Keratinocyte (primary cell): Measurements from ENCODE around the gene VIPR2. TPM values are rescaled to one million over a fixed set of nuclear protein-coding genes. Genes with fewer than 3 reads are reported as not detected.
"Not testable (repeated sequence)": the region's sequence is repeated elsewhere in the genome, so short reads cannot be mapped to it uniquely, and the experiment has no call there.

Source experiments
- DNase-seq: peaks from one replicate; pipeline ENCODE4 v3.0.0-alpha.2; 2011; ENCODE audit warnings: low read depth, missing footprints, low spot score
- FAIRE-seq: peaks from 2 replicates; lab custom pipeline; 2011; peaks lifted over from hg19 to GRCh38; lab: Jason Lieb, UNC
- H2AFZ ChIP-seq: 2 replicates; pipeline ENCODE4 v1.6.0; 2012; ENCODE audit warnings: low read length, control low read depth, inconsistent platforms; ENCODE audit not compliant: control insufficient read depth
- H3K27ac ChIP-seq: 2 replicates; pipeline ENCODE4 v1.5.1; 2011; ENCODE audit warnings: low read length; ENCODE audit not compliant: control insufficient read depth, insufficient read depth
- H3K27me3 ChIP-seq: 3 replicates; pipeline ENCODE4 v1.6.0; 2011; ENCODE audit warnings: low read length; ENCODE audit not compliant: control insufficient read depth, insufficient read depth; ENCODE audit errors: extremely low read depth
- H3K36me3 ChIP-seq, 2 experiments: 2 replicates in 1 of 2; 3 replicates in 1 of 2; pipeline ENCODE4 v1.5.1; 2011; ENCODE audit warnings: low read length in 2 of 2, mild to moderate bottlenecking in 1 of 2; ENCODE audit not compliant: control insufficient read depth in 2 of 2, insufficient read depth in 2 of 2; ENCODE audit errors: extremely low read depth in 1 of 2
- H3K4me1 ChIP-seq: 3 replicates; pipeline ENCODE4 v1.5.1; 2011; ENCODE audit warnings: low read length; ENCODE audit not compliant: control insufficient read depth, insufficient read depth; ENCODE audit errors: extremely low read depth
- H3K4me2 ChIP-seq: 3 replicates; pipeline ENCODE4 v1.6.0; 2011; ENCODE audit warnings: low read depth, low read length; ENCODE audit not compliant: control insufficient read depth, insufficient read depth; ENCODE audit errors: extremely low read depth
- H3K4me3 ChIP-seq, 3 experiments: fragments of 200-600 bp in 1 of 3; sonication (generic) in 1 of 3; 2 replicates in 2 of 3; 3 replicates in 1 of 3; pipeline ENCODE4 v1.5.1; 2011 to 2016; ENCODE audit warnings: low read length in 3 of 3, mild to moderate bottlenecking in 3 of 3, control low read depth in 2 of 3, inconsistent platforms in 1 of 3, low read depth in 1 of 3, mixed read lengths in 1 of 3, mixed run types in 1 of 3, moderate library complexity in 1 of 3; ENCODE audit not compliant: control insufficient read depth in 2 of 3, insufficient read depth in 2 of 3; ENCODE audit errors: extremely low read depth in 1 of 3
- H3K79me2 ChIP-seq: 2 replicates; pipeline ENCODE4 v1.6.0; 2012; ENCODE audit warnings: low read length; ENCODE audit not compliant: control insufficient read depth, insufficient read depth
- H3K9ac ChIP-seq: 3 replicates; pipeline ENCODE4 v1.6.0; 2011; ENCODE audit warnings: low read length; ENCODE audit not compliant: control insufficient read depth, insufficient read depth; ENCODE audit errors: extremely low read depth
- H3K9me1 ChIP-seq: 3 replicates; pipeline ENCODE4 v1.6.0; 2011; ENCODE audit warnings: low read length; ENCODE audit not compliant: control insufficient read depth, insufficient read depth; ENCODE audit errors: extremely low read depth
- H3K9me3 ChIP-seq: 2 replicates; pipeline ENCODE4 v1.5.1; 2012; ENCODE audit warnings: low read depth, low read length; ENCODE audit not compliant: control insufficient read depth
- H4K20me1 ChIP-seq: 3 replicates; pipeline ENCODE4 v1.6.0; 2011; ENCODE audit warnings: low read length; ENCODE audit not compliant: control insufficient read depth, insufficient read depth; ENCODE audit errors: extremely low read depth
- EZH2 ChIP-seq: IDR thresholded peaks from one replicate; pipeline ENCODE4 v1.6.1; 2012; ENCODE audit warnings: inconsistent platforms, mild to moderate bottlenecking, low read length, moderate library complexity
- dilution Hi-C: fragments of 300-500 bp; cut with MboI; formaldehyde crosslinking; loops from one replicate; pipeline ENCODE4 v1.7.0; 2020; ENCODE audit warnings: low sequenced_read_pairs; ENCODE audit not compliant: extremely low pct_ligation_motif_present
- polyA plus RNA-seq, 5 experiments: library from polyadenylated mRNA; depleted of rRNA in 3 of 5; stranded (reverse) in 3 of 5; stranded (forward) in 1 of 5; unstranded in 1 of 5; fragments of >200 nt; gene quantifications; 1 replicate in 1 of 5; 2 replicates in 3 of 5; 3 replicates in 1 of 5; pipeline versions ENCODE4 v1.2.1 to v1.2.3, GENCODE V29; 2011 to 2012; ENCODE audit warnings: missing spikeins in 2 of 5, low read depth in 1 of 5, low replicate concordance in 1 of 5
- TF ChIP-seq, protein P1 (sequence below), 3 experiments: IDR thresholded peaks in 1 of 3; conservative IDR thresholded peaks in 1 of 3; optimal IDR thresholded peaks in 1 of 3; 2 replicates in 2 of 3; 3 replicates in 1 of 3; pipeline versions ENCODE3 to v1.5.1; 2011; ENCODE audit warnings: low read length in 3 of 3, mild to moderate bottlenecking in 3 of 3, moderate library complexity in 2 of 3, control low read depth in 1 of 3, inconsistent platforms in 1 of 3; ENCODE audit not compliant: insufficient read depth in 2 of 3; ENCODE audit errors: extremely low read depth in 1 of 3

The VIPR2 gene
- polyA plus RNA-seq, 1 donor (not counting 4 experiments of a cell fraction or from before 2014, with no cell fraction given): not detected

- Histone ChIP-seq H3K4me2 (no peak overlapping the region), H3K9ac (no peak overlapping the region), H3K79me2 (no peaks in the 10 kb centered on the region), H3K9me1 (no peaks in the 10 kb centered on the region), H2AFZ (no peak overlapping the region), H3K36me3 (no peaks in the 10 kb centered on the region), H3K4me1 (no peaks in the 10 kb centered on the region), H3K27me3 (no peaks in the 10 kb centered on the region), H3K4me3 (no peak overlapping the region), H3K27ac (no peak overlapping the region), H4K20me1 (no peaks in the 10 kb centered on the region), H3K9me3 (peaks cover 11% of the 10 kb centered on the region)
- dilution Hi-C loops: no loop called here
- TF ChIP-seq EZH2: no peak
- TF ChIP-seq, protein P1, sequence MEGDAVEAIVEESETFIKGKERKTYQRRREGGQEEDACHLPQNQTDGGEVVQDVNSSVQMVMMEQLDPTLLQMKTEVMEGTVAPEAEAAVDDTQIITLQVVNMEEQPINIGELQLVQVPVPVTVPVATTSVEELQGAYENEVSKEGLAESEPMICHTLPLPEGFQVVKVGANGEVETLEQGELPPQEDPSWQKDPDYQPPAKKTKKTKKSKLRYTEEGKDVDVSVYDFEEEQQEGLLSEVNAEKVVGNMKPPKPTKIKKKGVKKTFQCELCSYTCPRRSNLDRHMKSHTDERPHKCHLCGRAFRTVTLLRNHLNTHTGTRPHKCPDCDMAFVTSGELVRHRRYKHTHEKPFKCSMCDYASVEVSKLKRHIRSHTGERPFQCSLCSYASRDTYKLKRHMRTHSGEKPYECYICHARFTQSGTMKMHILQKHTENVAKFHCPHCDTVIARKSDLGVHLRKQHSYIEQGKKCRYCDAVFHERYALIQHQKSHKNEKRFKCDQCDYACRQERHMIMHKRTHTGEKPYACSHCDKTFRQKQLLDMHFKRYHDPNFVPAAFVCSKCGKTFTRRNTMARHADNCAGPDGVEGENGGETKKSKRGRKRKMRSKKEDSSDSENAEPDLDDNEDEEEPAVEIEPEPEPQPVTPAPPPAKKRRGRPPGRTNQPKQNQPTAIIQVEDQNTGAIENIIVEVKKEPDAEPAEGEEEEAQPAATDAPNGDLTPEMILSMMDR (optimal IDR thresholded peaks at IDR 0.05 in 1 of 3, IDR thresholded peaks at IDR 0.05 in 1 of 3, conservative IDR thresholded peaks at IDR 0.05 in 1 of 3; ENCODE audit: extremely low read depth in 1 of 3, insufficient read depth in 2 of 3, low read length in 3 of 3): no peak
- FAIRE-seq (no peak), DNase-seq (no peak)
Measured at GRCh38 chr7:159083698-159084068, 61.0 kb downstream of the VIPR2 start.

DNA sequence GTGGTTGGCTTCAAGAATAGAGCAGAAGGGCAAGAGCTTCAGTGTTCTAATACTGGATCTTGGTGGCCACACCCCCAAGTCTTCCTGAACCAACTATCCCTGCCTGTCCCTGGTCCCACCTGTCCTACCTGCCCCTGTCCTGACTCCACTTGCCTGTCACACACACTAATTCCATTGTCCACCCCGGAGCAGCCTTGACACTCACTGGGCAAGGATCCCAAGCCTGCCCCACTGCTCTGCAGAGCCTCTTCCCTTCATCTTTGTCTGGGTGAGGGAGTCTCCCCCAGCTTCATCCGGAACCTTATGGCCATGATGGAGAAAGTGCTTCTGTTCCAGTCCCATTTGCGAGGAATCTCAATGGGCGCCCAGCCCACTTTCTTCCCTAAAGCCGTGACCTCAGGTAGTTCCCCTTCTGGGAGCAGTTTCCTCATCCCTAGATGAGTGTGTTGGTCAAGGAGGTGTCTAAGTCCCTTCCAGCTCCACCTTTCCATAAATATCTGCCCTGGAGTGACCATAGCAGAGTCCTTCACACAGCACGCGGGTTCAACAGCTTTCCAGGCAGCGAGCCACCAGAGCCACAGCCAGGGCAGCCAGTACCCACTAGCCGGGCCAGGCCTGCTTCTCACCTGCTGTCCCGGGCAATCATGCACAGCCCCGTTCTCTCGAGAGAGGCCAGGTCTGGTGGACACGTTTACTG, 61.5 kb downstream of the VIPR2 start:
- H3K79me2 ChIP-seq: no peaks in the 10 kb centered on the region
- no peak for TF ChIP-seq EZH2
- TF ChIP-seq, protein P1 (optimal IDR thresholded peaks at IDR 0.05 in 1 of 3, IDR thresholded peaks at IDR 0.05 in 1 of 3, conservative IDR thresholded peaks at IDR 0.05 in 1 of 3; ENCODE audit: extremely low read depth in 1 of 3, insufficient read depth in 2 of 3, low read length in 3 of 3): no peak
- no peaks in the 10 kb centered on the region for H3K9me1 ChIP-seq
- no peak overlapping the region for H3K27ac ChIP-seq
- dilution Hi-C loops: no loop called here
- H3K9ac ChIP-seq: no peak overlapping the region
- no peak overlapping the region for H3K4me2 ChIP-seq
- DNase-seq (no peak), FAIRE-seq (no peak)
- H3K4me1 ChIP-seq: no peaks in the 10 kb centered on the region
- H3K9me3 ChIP-seq: peaks cover 6% of the 10 kb centered on the region
- H2AFZ ChIP-seq: no peak overlapping the region
- H4K20me1 ChIP-seq: no peaks in the 10 kb centered on the region
- H3K36me3 ChIP-seq: no peaks in the 10 kb centered on the region
- no peak overlapping the region for H3K4me3 ChIP-seq
- no peaks in the 10 kb centered on the region for H3K27me3 ChIP-seq

- H3K79me2 ChIP-seq, dilution Hi-C loops, H3K4me1 ChIP-seq, H3K27me3 ChIP-seq, H3K9ac ChIP-seq, H3K4me2 ChIP-seq, H3K9me1 ChIP-seq, H3K36me3 ChIP-seq, H3K9me3 ChIP-seq, H3K4me3 ChIP-seq, H4K20me1 ChIP-seq, DNase-seq, FAIRE-seq, H3K27ac ChIP-seq, H2AFZ ChIP-seq: not testable (repeated sequence)
Measured at GRCh38 chr7:159082075-159082474, 62.6 kb downstream of the VIPR2 start.
